H1 (cell line): ENCODE measurements around the gene HIPK2.

Experiments used
- BRCA1 ChIP-seq: IDR thresholded peaks from 2 replicates; pipeline ENCODE4 v1.6.1; 2012; ENCODE audit warnings: low read depth, low read length, improper control_type of control experiment
- CREB1 ChIP-seq: IDR thresholded peaks from 2 replicates; pipeline ENCODE4 v1.6.1; 2012; ENCODE audit warnings: inconsistent platforms
- TF ChIP-seq, protein P1 (sequence below), 3 experiments: IDR thresholded peaks; 1 replicate in 2 of 3; 2 replicates in 1 of 3; pipeline versions ENCODE4 v1.5.1 to v1.6.1; 2011; ENCODE audit warnings: low read length in 3 of 3, mild to moderate bottlenecking in 3 of 3, inconsistent platforms in 2 of 3, low read depth in 1 of 3, moderate library complexity in 1 of 3; ENCODE audit not compliant: insufficient read depth in 1 of 3; ENCODE audit errors: control extremely low read depth in 1 of 3

DNA sequence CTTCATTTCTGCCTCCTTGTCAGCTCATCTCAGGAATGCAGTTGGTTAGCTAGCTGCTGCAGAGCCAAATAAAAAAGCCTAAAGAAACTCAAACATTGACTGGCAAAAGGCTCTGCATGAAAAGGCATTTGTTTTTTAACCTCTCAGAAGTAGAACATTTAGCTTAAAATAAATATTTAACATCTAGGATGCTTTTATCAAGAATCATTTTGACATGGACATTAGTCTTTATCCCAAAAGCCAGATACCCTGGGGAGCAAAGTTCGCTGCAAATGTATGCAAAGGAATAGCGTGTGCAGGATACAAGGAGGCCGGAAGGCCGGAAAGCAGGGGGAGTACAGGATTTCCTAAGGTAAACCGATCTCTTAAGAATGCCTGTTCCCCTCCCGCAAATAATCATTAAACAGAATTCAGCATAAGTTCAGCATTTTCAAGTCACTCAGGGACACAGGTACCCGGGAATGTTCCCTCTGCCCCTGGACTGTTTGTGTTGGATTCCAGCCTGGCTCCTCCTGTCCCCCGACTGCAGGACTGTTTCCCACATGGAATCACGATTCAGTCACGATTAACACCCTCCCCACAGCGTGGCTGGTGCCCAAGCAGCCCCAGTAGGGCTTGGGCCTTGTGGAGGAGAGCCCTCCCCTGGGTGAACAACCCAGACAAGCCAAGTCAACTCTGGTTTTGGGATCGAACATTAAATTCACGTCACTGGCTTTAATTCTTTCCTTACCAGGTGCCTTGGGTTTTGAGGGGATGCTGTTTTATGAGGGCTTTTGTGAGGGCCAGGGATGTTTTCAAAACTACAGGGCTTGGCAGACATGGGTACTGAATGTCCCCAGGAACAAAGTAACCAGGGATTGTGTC is 97.8 kb downstream of the HIPK2 start:
- TF ChIP-seq, protein P1, sequence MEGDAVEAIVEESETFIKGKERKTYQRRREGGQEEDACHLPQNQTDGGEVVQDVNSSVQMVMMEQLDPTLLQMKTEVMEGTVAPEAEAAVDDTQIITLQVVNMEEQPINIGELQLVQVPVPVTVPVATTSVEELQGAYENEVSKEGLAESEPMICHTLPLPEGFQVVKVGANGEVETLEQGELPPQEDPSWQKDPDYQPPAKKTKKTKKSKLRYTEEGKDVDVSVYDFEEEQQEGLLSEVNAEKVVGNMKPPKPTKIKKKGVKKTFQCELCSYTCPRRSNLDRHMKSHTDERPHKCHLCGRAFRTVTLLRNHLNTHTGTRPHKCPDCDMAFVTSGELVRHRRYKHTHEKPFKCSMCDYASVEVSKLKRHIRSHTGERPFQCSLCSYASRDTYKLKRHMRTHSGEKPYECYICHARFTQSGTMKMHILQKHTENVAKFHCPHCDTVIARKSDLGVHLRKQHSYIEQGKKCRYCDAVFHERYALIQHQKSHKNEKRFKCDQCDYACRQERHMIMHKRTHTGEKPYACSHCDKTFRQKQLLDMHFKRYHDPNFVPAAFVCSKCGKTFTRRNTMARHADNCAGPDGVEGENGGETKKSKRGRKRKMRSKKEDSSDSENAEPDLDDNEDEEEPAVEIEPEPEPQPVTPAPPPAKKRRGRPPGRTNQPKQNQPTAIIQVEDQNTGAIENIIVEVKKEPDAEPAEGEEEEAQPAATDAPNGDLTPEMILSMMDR (IDR thresholded peaks at IDR 0.05; ENCODE audit: control extremely low read depth in 1 of 3, insufficient read depth in 1 of 3, low read depth in 1 of 3, low read length in 3 of 3), result no peak
- TF ChIP-seq BRCA1 (no peak), CREB1 (no peak)
